Astrocyte (in vitro differentiated cells and primary cell): ENCODE measurements around the gene IL6. TPM values are rescaled to one million over a fixed set of nuclear protein-coding genes. Genes with fewer than 3 reads are reported as not detected.

Experiments
- DNase-seq: peaks from one replicate; pipeline ENCODE4 v3.0.0-alpha.2; 2010; ENCODE audit warnings: low read depth
- FAIRE-seq: peaks from 2 replicates; lab custom pipeline; 2011; peaks lifted over from hg19 to GRCh38; lab: Jason Lieb, UNC
- H2AFZ ChIP-seq: 2 replicates; pipeline ENCODE4 v1.6.0; 2012; ENCODE audit warnings: low read depth, low read length, inconsistent platforms
- H3K27ac ChIP-seq: 2 replicates; pipeline ENCODE4 v1.5.1; 2011; ENCODE audit warnings: low read depth, low read length, inconsistent platforms
- H3K27me3 ChIP-seq: 2 replicates; pipeline ENCODE4 v1.6.0; 2011; ENCODE audit warnings: low read length, inconsistent platforms; ENCODE audit not compliant: insufficient read depth
- H3K36me3 ChIP-seq: 2 replicates; pipeline ENCODE4 v1.5.1; 2011; ENCODE audit warnings: low read length, inconsistent platforms; ENCODE audit not compliant: insufficient read depth
- H3K4me1 ChIP-seq: 2 replicates; pipeline ENCODE4 v1.5.1; 2011; ENCODE audit warnings: low read length, inconsistent platforms; ENCODE audit not compliant: insufficient read depth
- H3K4me2 ChIP-seq: 2 replicates; pipeline ENCODE4 v1.6.0; 2012; ENCODE audit warnings: low read length, inconsistent platforms
- H3K4me3 ChIP-seq: 2 replicates; pipeline ENCODE4 v1.5.1; 2011; ENCODE audit warnings: low read depth, mild to moderate bottlenecking, low read length, inconsistent platforms; ENCODE audit not compliant: insufficient read depth
- H3K79me2 ChIP-seq: 2 replicates; pipeline ENCODE4 v1.6.0; 2012; ENCODE audit warnings: mild to moderate bottlenecking, low read length, inconsistent platforms; ENCODE audit not compliant: insufficient read depth
- H3K9ac ChIP-seq: 2 replicates; pipeline ENCODE4 v1.6.0; 2012; ENCODE audit warnings: mild to moderate bottlenecking, low read length, inconsistent platforms
- H3K9me3 ChIP-seq: 2 replicates; pipeline ENCODE4 v1.5.1; 2012; ENCODE audit warnings: low read depth, mild to moderate bottlenecking, low read length, inconsistent platforms; ENCODE audit not compliant: insufficient read depth
- H4K20me1 ChIP-seq: 2 replicates; pipeline ENCODE4 v1.6.0; 2012; ENCODE audit warnings: low read length, inconsistent platforms; ENCODE audit not compliant: insufficient read depth
- H3K27ac Mint-ChIP-seq: one replicate; pipeline ENCODE4 v1.8.0; 2021; ENCODE audit warnings: mild to moderate bottlenecking, mixed read lengths; ENCODE audit not compliant: unreplicated experiment
- H3K27me3 Mint-ChIP-seq: one replicate; pipeline ENCODE4 v1.8.0; 2021; ENCODE audit warnings: low read depth, mixed read lengths; ENCODE audit not compliant: unreplicated experiment
- H3K36me3 Mint-ChIP-seq: one replicate; pipeline ENCODE4 v1.8.0; 2021; ENCODE audit warnings: low read depth, mixed read lengths; ENCODE audit not compliant: unreplicated experiment
- H3K4me1 Mint-ChIP-seq: one replicate; pipeline ENCODE4 v1.8.0; 2021; ENCODE audit warnings: low read depth, mixed read lengths; ENCODE audit not compliant: unreplicated experiment
- H3K4me3 Mint-ChIP-seq: one replicate; pipeline ENCODE4 v1.8.0; 2021; ENCODE audit warnings: mild to moderate bottlenecking, moderate library complexity, mixed read lengths; ENCODE audit not compliant: unreplicated experiment
- H3K9me3 Mint-ChIP-seq: one replicate; pipeline ENCODE4 v1.8.0; 2021; ENCODE audit warnings: mild to moderate bottlenecking, mixed read lengths; ENCODE audit not compliant: unreplicated experiment
- CTCF ChIP-seq: IDR thresholded peaks from 2 replicates; pipeline ENCODE4 v1.5.1; 2011; ENCODE audit warnings: low read depth, mild to moderate bottlenecking, inconsistent platforms, low read length, moderate library complexity; ENCODE audit not compliant: insufficient read depth
- EZH2 ChIP-seq: IDR thresholded peaks from 2 replicates; pipeline ENCODE4 v1.6.1; 2012; ENCODE audit warnings: mild to moderate bottlenecking, low read length, inconsistent platforms; ENCODE audit not compliant: insufficient read depth
- total RNA-seq: library from RNA; stranded (reverse); gene quantifications from 2 replicates; pipeline ENCODE4 v1.2.1, GENCODE V29; 2021

The IL6 gene
- total RNA-seq, 1 donor from 2014 or later, result 2.5 TPM

- no peaks in the 10 kb centered on the region for H4K20me1 ChIP-seq
- no peaks in the 10 kb centered on the region for H3K79me2 ChIP-seq
- DNase-seq (no peak), FAIRE-seq (no peak)
- H3K4me1 Mint-ChIP-seq, result peaks cover 1% of the 10 kb centered on the region
- peaks cover 1% of the 10 kb centered on the region for H3K36me3 Mint-ChIP-seq
- no peak overlapping the region for H3K27ac Mint-ChIP-seq
- no peaks in the 10 kb centered on the region for H3K36me3 ChIP-seq
- H3K4me3 ChIP-seq, result no peak overlapping the region
- no peaks in the 10 kb centered on the region for H3K27me3 ChIP-seq
- no peaks in the 10 kb centered on the region for H3K9me3 ChIP-seq
- TF ChIP-seq EZH2, result no peak
- no peak for TF ChIP-seq CTCF
- no peak overlapping the region for H3K4me3 Mint-ChIP-seq
- H2AFZ ChIP-seq, result no peak overlapping the region
- H3K4me1 ChIP-seq, result no peaks in the 10 kb centered on the region
- H3K27me3 Mint-ChIP-seq, result no peaks in the 10 kb centered on the region
- peaks cover 8% of the 10 kb centered on the region for H3K9me3 Mint-ChIP-seq
- H3K9ac ChIP-seq, result no peak overlapping the region
- no peak overlapping the region for H3K27ac ChIP-seq
- H3K4me2 ChIP-seq, result no peak overlapping the region
Observed at GRCh38 chr7:22771194-22771871, 44.3 kb downstream of the IL6 start.

GRCh38 chr7:22771872-22772228, 44.9 kb downstream of the IL6 start:
- no peak overlapping the region for H2AFZ ChIP-seq
- Mint-ChIP-seq H3K4me3 (no peak overlapping the region), H3K36me3 (peaks cover 1% of the 10 kb centered on the region), H3K4me1 (peaks cover 1% of the 10 kb centered on the region), H3K27me3 (no peaks in the 10 kb centered on the region), H3K27ac (no peak overlapping the region), H3K9me3 (peaks cover 8% of the 10 kb centered on the region)
- no peak for FAIRE-seq
- H3K9me3 ChIP-seq, result no peaks in the 10 kb centered on the region
- H4K20me1 ChIP-seq, result no peaks in the 10 kb centered on the region
- no peak for DNase-seq
- H3K27ac ChIP-seq, result no peak overlapping the region
- no peak overlapping the region for H3K9ac ChIP-seq
- H3K4me2 ChIP-seq, result no peak overlapping the region
- no peak overlapping the region for H3K4me3 ChIP-seq
- no peaks in the 10 kb centered on the region for H3K27me3 ChIP-seq
- no peaks in the 10 kb centered on the region for H3K36me3 ChIP-seq
- H3K79me2 ChIP-seq, result no peaks in the 10 kb centered on the region
- TF ChIP-seq CTCF, result no peak
- no peaks in the 10 kb centered on the region for H3K4me1 ChIP-seq

DNA sequence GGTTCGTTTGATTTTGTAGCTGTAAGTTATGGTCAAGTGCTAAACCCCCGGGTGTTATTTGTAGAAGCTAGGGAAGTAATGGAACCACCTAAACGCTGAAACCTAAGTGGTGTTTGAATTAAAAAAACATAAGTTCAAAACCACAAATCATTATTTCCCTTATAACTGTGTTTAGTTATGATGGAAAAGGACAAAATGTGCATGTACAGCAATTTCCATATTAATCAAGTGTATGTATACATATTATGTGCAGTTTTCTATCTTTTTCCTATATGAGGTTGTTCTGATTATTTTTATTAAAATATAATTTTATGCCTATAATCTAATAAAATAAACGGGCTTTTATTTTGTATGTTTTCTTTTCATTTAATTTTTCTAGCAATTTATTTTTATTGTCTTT, 45.9 kb downstream of the IL6 start:
- Mint-ChIP-seq H3K27me3 (no peaks in the 10 kb centered on the region), H3K4me1 (peaks cover 1% of the 10 kb centered on the region), H3K4me3 (no peak overlapping the region), H3K27ac (no peak overlapping the region), H3K36me3 (peaks cover 1% of the 10 kb centered on the region), H3K9me3 (peaks cover 8% of the 10 kb centered on the region)
- DNase-seq (no peak), FAIRE-seq (no peak)
- H3K27me3 ChIP-seq, result no peaks in the 10 kb centered on the region
- no peaks in the 10 kb centered on the region for H3K4me1 ChIP-seq
- no peak overlapping the region for H3K4me3 ChIP-seq
- H2AFZ ChIP-seq, result no peak overlapping the region
- no peaks in the 10 kb centered on the region for H3K9me3 ChIP-seq
- H4K20me1 ChIP-seq, result no peaks in the 10 kb centered on the region
- no peaks in the 10 kb centered on the region for H3K79me2 ChIP-seq
- no peak overlapping the region for H3K27ac ChIP-seq
- H3K9ac ChIP-seq, result no peak overlapping the region
- no peak for TF ChIP-seq CTCF
- no peak for TF ChIP-seq EZH2
- no peak overlapping the region for H3K4me2 ChIP-seq
- H3K36me3 ChIP-seq, result no peaks in the 10 kb centered on the region
